Endothelial cell of umbilical vein (primary cell): Measurements from ENCODE around the gene NCOA3.

Experiments
- POLR2AphosphoS5 ChIP-seq: IDR thresholded peaks from 2 replicates; pipeline ENCODE4 v1.6.1; 2012; ENCODE audit warnings: low read depth, mild to moderate bottlenecking, control low read depth, low read length, moderate library complexity; ENCODE audit not compliant: insufficient read depth
- TF ChIP-seq, protein P1 (sequence below), 2 donors: IDR thresholded peaks; 1 replicate in 1 of 2; 2 replicates in 1 of 2; pipeline ENCODE4 v1.5.1; 2011; ENCODE audit warnings: low read length in 2 of 2, mild to moderate bottlenecking in 2 of 2, moderate library complexity in 2 of 2, control low read depth in 1 of 2, inconsistent platforms in 1 of 2, low read depth in 1 of 2; ENCODE audit not compliant: insufficient read depth in 1 of 2; ENCODE audit errors: extremely low read depth in 1 of 2

DNA sequence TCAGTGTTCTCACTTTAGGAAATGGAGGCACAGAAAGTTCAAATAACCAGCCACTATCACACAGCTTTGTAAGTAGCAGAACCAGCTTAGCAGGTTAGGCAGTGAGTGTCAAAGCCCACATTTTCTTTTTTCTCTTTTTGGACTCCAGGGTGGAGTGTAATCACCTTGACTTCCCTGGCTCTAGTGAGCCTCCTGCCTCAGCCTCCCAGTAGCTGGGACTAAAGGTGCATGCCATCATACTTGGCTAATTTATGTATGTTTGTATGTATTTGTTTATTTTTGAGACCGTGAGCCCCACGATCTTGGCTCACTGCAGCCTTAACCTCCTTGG lies 7.8 kb upstream of the NCOA3 start:
- TF ChIP-seq, protein P1, sequence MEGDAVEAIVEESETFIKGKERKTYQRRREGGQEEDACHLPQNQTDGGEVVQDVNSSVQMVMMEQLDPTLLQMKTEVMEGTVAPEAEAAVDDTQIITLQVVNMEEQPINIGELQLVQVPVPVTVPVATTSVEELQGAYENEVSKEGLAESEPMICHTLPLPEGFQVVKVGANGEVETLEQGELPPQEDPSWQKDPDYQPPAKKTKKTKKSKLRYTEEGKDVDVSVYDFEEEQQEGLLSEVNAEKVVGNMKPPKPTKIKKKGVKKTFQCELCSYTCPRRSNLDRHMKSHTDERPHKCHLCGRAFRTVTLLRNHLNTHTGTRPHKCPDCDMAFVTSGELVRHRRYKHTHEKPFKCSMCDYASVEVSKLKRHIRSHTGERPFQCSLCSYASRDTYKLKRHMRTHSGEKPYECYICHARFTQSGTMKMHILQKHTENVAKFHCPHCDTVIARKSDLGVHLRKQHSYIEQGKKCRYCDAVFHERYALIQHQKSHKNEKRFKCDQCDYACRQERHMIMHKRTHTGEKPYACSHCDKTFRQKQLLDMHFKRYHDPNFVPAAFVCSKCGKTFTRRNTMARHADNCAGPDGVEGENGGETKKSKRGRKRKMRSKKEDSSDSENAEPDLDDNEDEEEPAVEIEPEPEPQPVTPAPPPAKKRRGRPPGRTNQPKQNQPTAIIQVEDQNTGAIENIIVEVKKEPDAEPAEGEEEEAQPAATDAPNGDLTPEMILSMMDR (IDR thresholded peaks at IDR 0.05; ENCODE audit: extremely low read depth in 1 of 2, insufficient read depth in 1 of 2, low read depth in 1 of 2, low read length in 2 of 2) = no peak
- TF ChIP-seq POLR2AphosphoS5 = no peak
